Measurements from ENCODE around the gene LAIR1.

Gene LAIR1

GRCh38 chr19:54317108-54317964, 47.4 kb downstream of the LAIR1 start:
- no peak for DNase-seq (ENCODE audit: low spot score)

- DNase-seq (ENCODE audit: low spot score): no peak
Measured at GRCh38 chr19:54316746-54317107, 48.0 kb downstream of the LAIR1 start.

GRCh38 chr19:54315956-54316355, 48.8 kb downstream of the LAIR1 start:
- no peak for DNase-seq (ENCODE audit: low spot score)

GRCh38 chr19:54312436-54313377, 52.0 kb downstream of the LAIR1 start, which contains the start of gene LILRA5:
Gene LILRA5 (minus strand): TSS chr19:54313166. CDS start chr19:54313019, 147 bp downstream.
- DNase-seq (ENCODE audit: low spot score): no peak

- DNase-seq (ENCODE audit: low spot score): no peak
Measured at GRCh38 chr19:54312011-54312410, 52.7 kb downstream of the LAIR1 start.

GRCh38 chr19:54311486-54311885, 53.2 kb downstream of the LAIR1 start:
- no peak for DNase-seq (ENCODE audit: low spot score)

- DNase-seq (ENCODE audit: low spot score): no peak
Measured at GRCh38 chr19:54310543-54310942, 54.2 kb downstream of the LAIR1 start.

- DNase-seq (ENCODE audit: low spot score): no peak
Measured at GRCh38 chr19:54309811-54310210, 54.9 kb downstream of the LAIR1 start.

- no peak for DNase-seq (ENCODE audit: low spot score)
Measured at GRCh38 chr19:54307389-54308020, 57.2 kb downstream of the LAIR1 start.

GRCh38 chr19:54305141-54305540, 59.6 kb downstream of the LAIR1 start:
- no peak for DNase-seq (ENCODE audit: low spot score)

GRCh38 chr19:54302257-54302656, 62.5 kb downstream of the LAIR1 start:
- no peak for DNase-seq (ENCODE audit: low spot score)

Data from RKO (cell line).